Activated T-cell treated with anti-CD3 and anti-CD28 coated beads, Interleukin-2, amount 50 U/mL, for 1 hour (primary cell): ENCODE data around the gene WIF1.

Source experiments
- DNase-seq: peaks from one replicate; pipeline ENCODE4 v3.0.0-alpha.2; 2020

WIF1 gene

DNA sequence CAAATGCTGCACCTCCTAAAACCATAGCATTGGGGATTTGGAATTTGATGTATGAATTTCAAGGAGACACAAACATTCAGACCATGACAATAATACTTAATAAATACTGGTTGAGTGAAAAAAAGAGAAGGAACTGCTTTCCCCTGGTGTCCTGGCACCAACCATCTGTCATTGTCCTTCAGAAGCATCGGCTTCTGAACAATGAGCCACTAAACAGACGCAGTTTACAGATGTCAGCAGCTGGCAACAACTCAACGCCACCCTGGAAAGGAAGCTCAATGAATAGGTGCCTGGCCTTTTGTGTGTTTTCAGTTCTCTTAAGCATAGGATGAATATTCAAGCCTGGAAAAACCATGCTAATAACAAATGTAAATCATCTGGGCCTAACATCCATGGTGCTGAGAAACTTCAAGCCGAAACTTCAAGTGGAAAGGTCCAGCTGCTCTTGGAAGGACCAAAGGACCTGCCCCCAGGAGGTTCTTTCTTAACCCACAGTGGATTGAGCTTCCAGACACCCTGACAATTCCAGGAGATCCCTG is 101.3 kb downstream of the WIF1 start:
- no peak for DNase-seq

DNA sequence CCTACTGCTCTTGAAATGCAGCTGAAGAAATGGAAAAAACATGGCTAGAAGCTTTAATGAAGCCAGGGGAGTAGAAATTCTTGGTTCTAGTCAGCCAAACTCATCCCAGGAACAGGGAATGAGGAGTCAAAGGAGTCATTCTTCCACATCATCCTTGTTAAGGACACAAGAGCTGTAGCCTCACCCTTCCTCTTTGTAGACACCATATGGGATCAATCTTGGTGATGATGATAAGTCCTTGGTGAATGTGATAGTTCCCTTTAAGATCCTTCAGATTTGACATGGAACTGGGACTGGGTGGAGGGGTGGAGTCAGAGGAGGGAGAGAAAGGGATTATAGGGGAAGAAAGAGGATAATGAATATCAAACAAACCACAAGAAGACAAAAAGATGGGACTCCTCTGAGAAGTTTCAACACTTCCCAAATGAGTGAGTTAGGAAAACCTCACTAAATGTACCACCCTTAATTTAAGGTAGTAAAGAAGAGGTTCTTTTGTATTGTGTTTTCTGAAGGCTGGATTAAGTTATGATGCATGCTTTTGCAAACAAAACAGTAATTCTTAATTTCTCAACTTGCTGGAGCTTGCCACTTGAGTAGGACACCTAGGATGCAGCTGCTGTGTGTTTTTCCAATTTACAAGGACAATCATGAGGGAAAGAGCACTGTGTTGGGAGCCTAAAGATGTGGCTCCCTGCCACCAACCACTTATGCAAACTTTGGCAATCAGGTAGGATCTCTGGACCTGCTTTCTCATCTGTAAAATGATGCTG is 104.0 kb downstream of the WIF1 start:
- no peak for DNase-seq

DNA sequence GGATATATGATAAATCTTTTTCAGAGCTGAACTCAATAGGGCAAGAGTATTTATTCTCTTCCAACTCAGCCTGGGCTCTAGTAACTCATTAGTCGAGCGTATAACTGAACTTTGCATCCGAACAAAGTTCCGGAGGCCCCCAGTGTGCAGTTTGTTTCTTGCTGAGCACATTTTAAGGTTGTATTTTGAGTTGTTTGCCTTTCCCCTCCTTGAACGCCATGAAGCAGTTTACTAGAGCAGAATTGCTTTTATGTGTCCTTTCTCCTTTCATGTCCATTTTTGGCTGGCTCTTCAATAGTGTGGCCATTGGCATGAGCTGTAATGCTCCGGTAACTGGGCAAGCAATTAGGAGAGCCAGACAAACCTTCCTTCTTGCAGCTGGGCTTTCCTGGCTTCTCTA is 105.3 kb downstream of the WIF1 start:
- DNase-seq = no peak

DNA sequence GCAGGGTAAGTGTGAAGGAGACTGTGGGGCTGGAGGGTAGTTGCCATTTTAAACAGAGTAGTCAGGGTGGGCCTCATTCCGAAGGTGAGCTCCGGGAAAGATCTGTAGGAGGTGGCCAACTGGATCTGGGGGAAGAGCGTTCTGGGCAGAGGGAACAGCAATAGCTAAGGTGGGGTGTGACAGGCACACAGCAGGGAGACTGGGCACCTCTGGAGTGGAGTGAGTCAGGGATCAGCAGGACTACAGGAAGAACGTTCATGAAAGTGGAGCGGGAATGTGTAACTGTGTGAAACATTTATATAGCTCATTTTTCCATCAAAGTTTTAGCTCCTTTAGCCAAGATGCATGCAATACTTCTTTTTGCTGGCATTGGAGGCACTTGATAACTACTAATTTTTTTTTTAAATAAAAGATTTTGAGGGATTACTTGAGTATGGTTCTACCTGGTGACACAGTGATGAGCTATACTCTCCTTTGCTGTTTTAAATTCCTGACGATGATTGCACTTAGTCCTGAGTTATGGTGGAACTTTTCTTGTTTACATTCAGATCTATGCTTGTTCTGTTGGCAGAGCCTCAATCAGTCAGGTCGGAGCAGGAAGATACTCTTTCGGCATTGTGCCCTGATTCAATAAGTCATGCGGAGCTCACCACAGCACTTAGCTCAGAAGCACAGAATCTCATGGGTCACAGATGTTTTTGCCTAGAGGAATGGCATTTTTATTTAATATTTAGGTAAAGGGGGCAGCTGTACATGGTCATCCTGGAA is 106.4 kb downstream of the WIF1 start:
- DNase-seq = no peak

DNA sequence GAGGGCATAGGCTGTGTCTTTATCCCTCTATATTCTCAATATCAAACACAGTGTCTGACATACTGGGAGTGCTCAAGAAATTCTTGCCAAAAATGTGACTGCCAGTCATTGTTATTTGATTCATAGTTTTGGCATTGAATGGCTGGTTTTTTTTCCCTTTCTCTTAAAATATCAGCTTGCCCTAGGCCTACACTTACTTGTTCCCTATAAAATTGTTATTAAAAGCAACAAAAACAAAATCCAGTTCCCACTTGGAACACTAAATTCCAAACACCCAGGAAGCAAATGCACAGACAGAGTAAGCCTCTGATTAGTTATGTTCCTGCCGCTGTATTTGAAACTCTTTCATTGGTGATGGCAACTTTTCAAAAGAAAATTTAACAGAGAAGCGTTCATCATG is 110.7 kb downstream of the WIF1 start:
- DNase-seq = no peak

DNA sequence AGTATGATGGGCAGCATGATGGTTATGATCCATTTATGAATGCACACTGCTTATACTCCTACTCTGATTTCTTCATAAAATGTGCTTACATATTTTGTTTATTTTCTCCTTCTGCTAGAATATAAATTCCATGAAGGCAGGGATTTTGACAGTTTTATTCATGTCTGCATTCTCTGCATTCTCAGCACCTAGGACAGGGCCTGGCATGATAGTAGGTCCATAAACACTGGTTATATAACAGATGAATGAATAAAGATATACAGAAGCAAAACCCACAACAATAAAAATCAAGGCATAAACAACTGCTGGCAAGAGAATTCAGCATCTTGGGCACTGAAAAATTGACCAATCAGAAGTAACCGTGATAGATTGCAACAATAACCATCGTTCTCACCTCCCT is 115.4 kb downstream of the WIF1 start:
- DNase-seq = no peak

DNA sequence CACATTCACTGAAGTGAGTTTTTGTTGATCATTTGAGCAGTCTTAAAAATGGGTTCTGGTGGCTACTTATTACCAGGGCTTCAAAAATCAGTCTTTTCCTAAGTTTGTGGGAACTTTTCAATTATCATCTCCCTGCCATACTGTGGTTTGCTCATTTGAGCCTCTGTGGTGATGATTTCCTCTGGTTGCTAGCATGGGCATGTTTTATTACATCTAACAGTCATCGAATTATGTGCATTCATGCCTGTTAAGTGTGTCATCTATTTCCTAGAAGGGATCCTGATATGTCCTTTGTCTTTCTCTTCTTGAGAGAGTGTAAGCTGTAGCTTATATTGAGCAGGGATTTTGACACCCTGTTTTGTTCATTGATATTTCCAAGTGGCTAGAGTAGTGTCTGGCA is 116.8 kb downstream of the WIF1 start:
- no peak for DNase-seq
